BJ (cell line): ENCODE measurements around the gene CCHCR1. TPM values are rescaled to one million over a fixed set of nuclear protein-coding genes. Genes with fewer than 3 reads are reported as not detected.

ENCODE experiments used
- CTCF ChIA-PET: fragments of 350-600 bp; formaldehyde crosslinking; extraction: SDS; loops from one replicate; lab custom pipeline; 2021; ENCODE audit warnings: antibody characterized with exemption, inconsistent platforms; lab: Yijun Ruan, JAX
- POLR2A ChIA-PET: fragments of 300-600 bp; sonication (Branson Sonifier 250); formaldehyde crosslinking; extraction: SDS; loops from one replicate; lab custom pipeline; 2021; ENCODE audit warnings: antibody characterized with exemption; lab: Charles Lee
- DNase-seq: peaks from one replicate; pipeline ENCODE4 v3.0.0-alpha.2; 2011; ENCODE audit warnings: low read depth
- H3K27me3 ChIP-seq: 2 replicates; pipeline ENCODE4 v1.6.0; 2011; ENCODE audit warnings: low read length; ENCODE audit not compliant: control insufficient read depth, insufficient read depth
- H3K36me3 ChIP-seq: 2 replicates; pipeline ENCODE4 v1.5.1; 2011; ENCODE audit warnings: low read length; ENCODE audit not compliant: control insufficient read depth, insufficient read depth
- H3K4me3 ChIP-seq: 2 replicates; pipeline ENCODE4 v1.5.1; 2011; ENCODE audit warnings: low read depth, mild to moderate bottlenecking, control low read depth, low read length
- polyA plus RNA-seq: library from polyadenylated mRNA; depleted of rRNA; stranded (reverse); fragments of >200 nt; gene quantifications from 2 replicates; pipeline ENCODE4 v1.2.3, GENCODE V29; 2011
- TF ChIP-seq, protein P1 (sequence below): IDR thresholded peaks from 2 replicates; pipeline ENCODE4 v1.5.1; 2011; ENCODE audit warnings: low read depth, mild to moderate bottlenecking, control low read depth, inconsistent platforms, low read length, moderate library complexity; ENCODE audit not compliant: insufficient read depth

The CCHCR1 gene
- polyA plus RNA-seq, 1 experiment: 15.5 TPM

DNA sequence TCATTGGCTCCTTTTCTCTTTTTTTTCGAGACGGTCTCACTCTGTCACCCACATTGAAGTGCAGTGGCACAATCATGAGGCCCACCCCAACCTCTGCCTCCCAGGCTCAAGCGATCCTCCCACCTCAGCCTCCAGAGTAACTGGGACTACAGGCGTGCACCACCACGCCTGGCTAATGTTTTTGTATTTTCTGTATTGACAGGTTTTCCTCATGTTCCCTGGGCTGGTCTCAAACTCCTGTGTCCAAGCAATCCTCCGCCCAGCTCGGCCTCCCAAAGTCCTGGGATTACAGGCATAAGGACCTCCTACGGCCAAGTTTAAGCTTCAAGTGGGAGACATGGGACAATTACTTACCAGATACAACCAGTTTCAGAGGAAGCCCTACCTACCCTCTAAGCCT lies 22.3 kb upstream of the CCHCR1 start:
- TF ChIP-seq, protein P1, sequence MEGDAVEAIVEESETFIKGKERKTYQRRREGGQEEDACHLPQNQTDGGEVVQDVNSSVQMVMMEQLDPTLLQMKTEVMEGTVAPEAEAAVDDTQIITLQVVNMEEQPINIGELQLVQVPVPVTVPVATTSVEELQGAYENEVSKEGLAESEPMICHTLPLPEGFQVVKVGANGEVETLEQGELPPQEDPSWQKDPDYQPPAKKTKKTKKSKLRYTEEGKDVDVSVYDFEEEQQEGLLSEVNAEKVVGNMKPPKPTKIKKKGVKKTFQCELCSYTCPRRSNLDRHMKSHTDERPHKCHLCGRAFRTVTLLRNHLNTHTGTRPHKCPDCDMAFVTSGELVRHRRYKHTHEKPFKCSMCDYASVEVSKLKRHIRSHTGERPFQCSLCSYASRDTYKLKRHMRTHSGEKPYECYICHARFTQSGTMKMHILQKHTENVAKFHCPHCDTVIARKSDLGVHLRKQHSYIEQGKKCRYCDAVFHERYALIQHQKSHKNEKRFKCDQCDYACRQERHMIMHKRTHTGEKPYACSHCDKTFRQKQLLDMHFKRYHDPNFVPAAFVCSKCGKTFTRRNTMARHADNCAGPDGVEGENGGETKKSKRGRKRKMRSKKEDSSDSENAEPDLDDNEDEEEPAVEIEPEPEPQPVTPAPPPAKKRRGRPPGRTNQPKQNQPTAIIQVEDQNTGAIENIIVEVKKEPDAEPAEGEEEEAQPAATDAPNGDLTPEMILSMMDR: no peak
- ChIA-PET CTCF (interaction anchor here (1.2 kb wide), 1 partner anchor 51 kb away, joined by 3 read pairs; no protein-coding TSS in a partner anchor), POLR2A (no interaction called here)
- no peaks in the 10 kb centered on the region for H3K36me3 ChIP-seq
- no peaks in the 10 kb centered on the region for H3K27me3 ChIP-seq
- DNase-seq: no peak
- H3K4me3 ChIP-seq: peak overlapping the region; percentile 49

DNA sequence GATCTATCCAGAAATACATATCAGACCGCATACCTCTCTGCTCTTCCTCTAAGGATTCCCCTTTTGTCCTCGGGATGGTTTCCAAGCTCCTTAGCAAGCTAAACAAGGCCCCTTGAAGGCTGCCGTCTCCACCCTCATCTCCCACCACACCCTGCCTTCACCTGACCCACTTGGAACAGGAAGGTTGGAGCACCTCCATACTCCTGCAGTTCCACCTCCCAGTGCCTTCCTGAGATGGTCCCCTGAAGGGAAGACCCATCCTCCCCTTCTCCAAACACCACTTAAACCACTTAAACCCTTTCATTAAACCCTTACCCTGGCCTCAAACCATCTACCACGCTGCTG lies 21.4 kb upstream of the CCHCR1 start:
- no peaks in the 10 kb centered on the region for H3K27me3 ChIP-seq
- H3K4me3 ChIP-seq: no peak overlapping the region
- ChIA-PET POLR2A (no interaction called here), CTCF (no interaction called here)
- TF ChIP-seq, protein P1: no peak
- no peak for DNase-seq
- no peaks in the 10 kb centered on the region for H3K36me3 ChIP-seq

- CTCF ChIA-PET: no interaction called here
- POLR2A ChIA-PET: no interaction called here
- H3K4me3 ChIP-seq: no peak overlapping the region
- TF ChIP-seq, protein P1: no peak
- H3K36me3 ChIP-seq: no peaks in the 10 kb centered on the region
- no peak for DNase-seq
- no peaks in the 10 kb centered on the region for H3K27me3 ChIP-seq
These were observed 20.8 kb upstream of the CCHCR1 start for GRCh38 chr6:31178143-31179041.

GRCh38 chr6:31175971-31176370 lies 18.4 kb upstream of the CCHCR1 start:
- ChIA-PET CTCF (interaction anchor here (0.9 to 1.3 kb wide), 4 partner anchors 11 to 191 kb away, joined by 3 to 6 read pairs (median 4); no protein-coding TSS in a partner anchor), POLR2A (no interaction called here)
- TF ChIP-seq, protein P1: no peak
- Histone ChIP-seq H3K36me3 (no peaks in the 10 kb centered on the region), H3K4me3 (no peak overlapping the region), H3K27me3 (no peaks in the 10 kb centered on the region)
- DNase-seq: peak; percentile 41

DNA sequence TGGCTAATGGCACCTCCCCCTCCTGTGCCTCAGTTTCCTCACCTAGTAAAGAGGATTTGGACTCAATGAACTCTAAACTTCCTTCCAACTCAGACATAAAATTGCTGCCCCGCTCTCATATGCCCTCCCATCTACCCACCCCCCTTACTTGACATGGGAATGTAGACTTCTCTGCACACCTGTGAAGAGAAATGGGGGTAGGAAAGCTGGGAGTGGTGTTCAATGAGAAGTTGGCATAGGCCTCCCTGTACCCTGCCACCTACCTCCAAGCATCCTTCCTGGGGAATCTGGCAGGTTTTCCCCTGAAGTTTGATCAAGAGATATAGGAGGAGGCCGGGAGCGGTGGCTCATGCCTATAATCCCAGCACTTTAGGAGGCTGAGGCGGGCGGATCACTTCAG lies 16.8 kb upstream of the CCHCR1 start:
- no peaks in the 10 kb centered on the region for H3K36me3 ChIP-seq
- ChIA-PET POLR2A (no interaction called here), CTCF (interaction anchor here (0.5 to 1.3 kb wide), 4 partner anchors 18 to 642 kb away, joined by 3 to 6 read pairs (median 3); no protein-coding TSS in a partner anchor)
- TF ChIP-seq, protein P1: no peak
- no peak overlapping the region for H3K4me3 ChIP-seq
- no peak for DNase-seq
- H3K27me3 ChIP-seq: no peaks in the 10 kb centered on the region
